ENCODE measurements around the gene FKBP10. TPM values are rescaled to one million over a fixed set of nuclear protein-coding genes. Genes with fewer than 3 reads are reported as not detected.

Gene FKBP10
- total and polyA plus RNA-seq, 2 experiments from 2014 or later, result 88.0 to 290 TPM

DNA sequence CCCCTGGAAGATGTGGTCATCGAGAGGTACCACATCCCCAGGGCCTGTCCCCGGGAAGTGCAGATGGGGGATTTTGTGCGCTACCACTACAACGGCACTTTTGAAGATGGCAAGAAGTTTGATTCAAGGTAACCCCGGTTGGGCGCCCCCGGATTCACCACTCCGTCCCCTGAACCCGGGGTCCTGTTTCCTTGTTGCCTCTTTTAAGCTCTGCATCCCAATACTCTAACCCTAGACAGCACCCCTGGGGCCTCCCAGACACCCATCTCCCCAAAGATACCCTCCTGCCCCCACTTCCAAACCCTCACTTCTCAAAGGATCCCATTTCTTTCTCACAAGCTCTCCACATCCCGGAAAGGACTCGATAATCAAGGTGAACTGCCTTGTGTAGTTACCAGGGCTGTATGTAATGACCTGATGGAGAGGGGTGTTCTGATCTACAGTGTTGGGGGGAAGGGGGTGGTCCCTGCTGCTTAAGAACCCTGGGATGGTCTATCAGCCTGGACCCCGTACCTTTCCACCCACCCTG is 412 bp downstream of the FKBP10 start:
- DNase-seq (ENCODE audit: low spot score), result no peak
- WGBS (ENCODE audit: low lambda C conversion rate, missing lambda C conversion rate), result 2% methylated on average over 11 of the region's 12 CpGs
- peak overlapping the region; percentile 100 for H2AFZ ChIP-seq
- H3K4me1 ChIP-seq (ENCODE audit: insufficient read depth), result peaks cover 11% of the 10 kb centered on the region
- no peaks in the 10 kb centered on the region for H3K9me2 ChIP-seq (replicated peaks; ENCODE audit: insufficient read depth)
- H3K36me3 ChIP-seq (replicated peaks; ENCODE audit: insufficient read depth, low read depth), result no peaks in the 10 kb centered on the region
- peak overlapping the region; percentile 95 for H3K4me2 ChIP-seq
- H3K4me3 ChIP-seq, result peak overlapping the region; percentile 54
- TF ChIP-seq EZH2 (IDR thresholded peaks at IDR 0.05; ENCODE audit: borderline replicate concordance) (no peak), CTCF (IDR thresholded peaks at IDR 0.05; ENCODE audit: poor library complexity) (no peak), EZH2phosphoT487 (IDR thresholded peaks at IDR 0.05; ENCODE audit: low read depth, severe bottlenecking, unreplicated experiment) (no peak)
- H3K9me3 ChIP-seq (ENCODE audit: low read depth), result no peaks in the 10 kb centered on the region
- no peaks in the 10 kb centered on the region for H3K27me3 ChIP-seq
- H3K79me2 ChIP-seq, result peaks cover 68% of the 10 kb centered on the region
- H3K27ac ChIP-seq, result peak overlapping the region; percentile 98
- peaks cover 7% of the 10 kb centered on the region for H4K20me1 ChIP-seq (ENCODE audit: insufficient read depth, poor library complexity, severe bottlenecking)

DNA sequence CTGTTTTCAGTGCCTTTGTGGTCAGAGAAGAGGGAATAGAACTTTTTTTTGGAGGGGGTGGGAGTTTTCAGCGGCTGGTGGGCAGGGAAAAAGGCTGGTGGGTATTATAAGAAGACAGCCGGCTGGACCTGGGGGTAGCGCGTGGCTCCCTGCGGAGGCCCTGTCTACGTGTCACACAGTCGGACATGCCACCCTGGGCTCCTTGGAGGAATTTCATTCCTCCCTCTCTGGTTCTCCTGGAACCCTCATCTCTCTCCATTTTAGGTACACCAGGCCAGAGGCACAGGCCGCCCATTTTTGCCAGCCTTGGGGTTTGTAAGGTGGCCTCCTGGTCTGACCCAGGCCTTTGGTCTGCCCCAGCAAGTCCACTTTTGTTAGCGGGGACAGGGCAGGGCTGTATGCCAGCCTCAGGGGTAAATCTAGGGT is 908 bp downstream of the FKBP10 start:
- Histone ChIP-seq H3K27me3 (no peaks in the 10 kb centered on the region), H3K4me1 (ENCODE audit: insufficient read depth) (peaks cover 11% of the 10 kb centered on the region), H3K4me3 (peak overlapping the region; percentile 54), H3K79me2 (peaks cover 64% of the 10 kb centered on the region), H3K9me2 (replicated peaks; ENCODE audit: insufficient read depth) (no peaks in the 10 kb centered on the region), H3K27ac (peak overlapping the region; percentile 98), H2AFZ (peak overlapping the region; percentile 100), H4K20me1 (ENCODE audit: insufficient read depth, poor library complexity, severe bottlenecking) (peaks cover 7% of the 10 kb centered on the region), H3K4me2 (peak overlapping the region; percentile 95), H3K36me3 (replicated peaks; ENCODE audit: insufficient read depth, low read depth) (no peaks in the 10 kb centered on the region), H3K9me3 (ENCODE audit: low read depth) (no peaks in the 10 kb centered on the region)
- no peak for TF ChIP-seq EZH2phosphoT487 (IDR thresholded peaks at IDR 0.05; ENCODE audit: low read depth, severe bottlenecking, unreplicated experiment)
- no peak for TF ChIP-seq EZH2 (IDR thresholded peaks at IDR 0.05; ENCODE audit: borderline replicate concordance)
- TF ChIP-seq CTCF (IDR thresholded peaks at IDR 0.05; ENCODE audit: poor library complexity), result no peak
- 28% methylated on average over 9 of the region's 9 CpGs for WGBS (ENCODE audit: low lambda C conversion rate, missing lambda C conversion rate)
- no peak for DNase-seq (ENCODE audit: low spot score)

DNA sequence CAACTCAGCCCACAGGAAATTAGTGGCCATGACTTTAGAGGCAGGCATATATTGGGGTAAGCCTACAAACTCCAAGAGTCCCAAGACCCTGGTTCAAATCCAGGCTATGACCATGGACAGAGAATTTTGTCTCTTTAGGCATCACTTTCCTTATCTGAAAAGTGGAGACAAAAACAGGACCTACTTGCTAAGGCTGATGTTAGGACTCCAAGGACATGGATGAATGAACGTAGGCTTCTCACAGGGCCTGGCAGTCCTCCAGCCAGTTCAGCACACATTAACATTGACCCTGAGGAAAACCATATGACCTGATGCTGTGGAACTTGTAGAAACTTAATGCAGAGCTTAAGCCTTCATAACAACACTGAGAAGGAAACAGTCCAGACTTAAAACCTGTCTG is 1.4 kb downstream of the FKBP10 start:
- Histone ChIP-seq H3K4me2 (peak overlapping the region; percentile 95), H3K79me2 (peaks cover 59% of the 10 kb centered on the region), H3K4me1 (ENCODE audit: insufficient read depth) (peaks cover 11% of the 10 kb centered on the region), H2AFZ (no peak overlapping the region), H4K20me1 (ENCODE audit: insufficient read depth, poor library complexity, severe bottlenecking) (peaks cover 7% of the 10 kb centered on the region), H3K4me3 (no peak overlapping the region), H3K27ac (peak overlapping the region; percentile 98), H3K9me3 (ENCODE audit: low read depth) (no peaks in the 10 kb centered on the region), H3K9me2 (replicated peaks; ENCODE audit: insufficient read depth) (no peaks in the 10 kb centered on the region), H3K36me3 (replicated peaks; ENCODE audit: insufficient read depth, low read depth) (no peaks in the 10 kb centered on the region), H3K27me3 (no peaks in the 10 kb centered on the region)
- no peak for TF ChIP-seq EZH2phosphoT487 (IDR thresholded peaks at IDR 0.05; ENCODE audit: low read depth, severe bottlenecking, unreplicated experiment)
- TF ChIP-seq EZH2 (IDR thresholded peaks at IDR 0.05; ENCODE audit: borderline replicate concordance), result no peak
- no peak for TF ChIP-seq CTCF (IDR thresholded peaks at IDR 0.05; ENCODE audit: poor library complexity)
- no peak for DNase-seq (ENCODE audit: low spot score)
- 44% methylated on average over 1 of the region's 1 CpG for WGBS (ENCODE audit: low lambda C conversion rate, missing lambda C conversion rate)

Measured in hepatocyte (in vitro differentiated cells).